Ascending aorta (tissue), 2 donors: ENCODE measurements around the gene GPX7. TPM values are rescaled to one million over a fixed set of nuclear protein-coding genes. Genes with fewer than 3 reads are reported as not detected.

Experiments used
- DNase-seq, 2 donors: peaks; one replicate each; pipeline ENCODE4 v3.0.0-alpha.2; 2019; ENCODE audit warnings: low spot score in 2 of 2
- H3K27ac ChIP-seq, 2 donors: fragments of 200-600 bp; sonication (generic); one replicate each; pipeline ENCODE4 v1.5.1; 2016 to 2017; ENCODE audit warnings: mild to moderate bottlenecking in 1 of 2
- H3K27me3 ChIP-seq: fragments of 200-600 bp; sonication (generic); one replicate; pipeline ENCODE4 v1.5.1; 2017
- H3K36me3 ChIP-seq, 2 donors: fragments of 200-600 bp; sonication (generic); one replicate each; pipeline ENCODE4 v1.5.1; 2016
- H3K4me1 ChIP-seq, 2 donors: fragments of 200-600 bp; sonication (generic); one replicate each; pipeline ENCODE4 v1.5.1; 2016 to 2017; ENCODE audit warnings: mild to moderate bottlenecking in 1 of 2
- H3K4me3 ChIP-seq, 2 donors: fragments of 200-600 bp; sonication (generic); one replicate each; pipeline ENCODE4 v1.5.1; 2016 to 2017; ENCODE audit warnings: mild to moderate bottlenecking in 1 of 2
- H3K9me3 ChIP-seq, 2 donors: fragments of 200-600 bp; sonication (generic); one replicate each; pipeline ENCODE4 v1.5.1; 2016
- intact Hi-C: fragments of 100-400 bp; cut with DNase I; formaldehyde crosslinking; loops from one replicate; pipeline ENCODE4 v1.15.1; 2023
- total RNA-seq: library from RNA; depleted of rRNA; stranded (reverse); fragments of >200 nt; gene quantifications from one replicate; pipeline ENCODE4 v1.1.0, GENCODE V29; 2016
- TF ChIP-seq, protein P1 (sequence below), 3 experiments: fragments of 200-600 bp in 2 of 3; fragments of 450-650 bp in 1 of 3; sonication (generic) in 2 of 3; IDR thresholded peaks; one replicate each; pipeline ENCODE4 v1.5.1; 2016 to 2019; ENCODE audit warnings: antibody characterized with exemption in 3 of 3, mild to moderate bottlenecking in 1 of 3, moderate library complexity in 1 of 3

Gene GPX7
- total RNA-seq, 1 donor from 2014 or later: 6.3 TPM

DNA sequence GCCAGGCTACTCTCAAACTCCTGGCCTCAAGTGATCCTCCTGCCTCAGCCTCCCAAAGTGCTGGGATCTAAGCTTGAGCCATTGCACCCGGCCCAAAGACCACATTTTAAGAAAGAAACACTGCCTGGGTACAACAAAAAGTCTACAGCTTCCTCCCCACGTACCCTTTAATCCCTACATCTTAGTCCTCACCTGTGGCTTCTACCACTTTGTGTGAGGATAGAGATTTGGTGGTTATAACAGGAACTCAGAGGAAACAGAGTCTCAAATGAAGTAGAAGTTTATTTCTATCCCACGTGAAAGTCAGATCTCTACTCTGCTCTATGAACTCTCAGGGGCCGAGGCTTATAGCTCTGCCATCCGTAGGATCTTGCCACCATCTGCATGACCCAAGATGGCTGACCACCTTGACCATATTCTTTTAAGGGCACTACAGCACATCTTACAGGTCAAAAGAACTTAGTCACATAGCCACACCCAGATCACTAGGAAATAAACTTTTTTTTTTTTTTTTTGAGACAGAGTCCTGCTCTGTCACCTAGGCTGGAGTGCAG, 13.4 kb downstream of the GPX7 start:
- Histone ChIP-seq H3K36me3 (peaks cover 3% of the 10 kb centered on the region in 2 donors), H3K27ac (no peak overlapping the region), H3K9me3 (no peaks in the 10 kb centered on the region), H3K4me1 (no peaks in the 10 kb centered on the region), H3K4me3 (no peak overlapping the region), H3K27me3 (no peaks in the 10 kb centered on the region)
- intact Hi-C loops: no loop called here
- TF ChIP-seq, protein P1, sequence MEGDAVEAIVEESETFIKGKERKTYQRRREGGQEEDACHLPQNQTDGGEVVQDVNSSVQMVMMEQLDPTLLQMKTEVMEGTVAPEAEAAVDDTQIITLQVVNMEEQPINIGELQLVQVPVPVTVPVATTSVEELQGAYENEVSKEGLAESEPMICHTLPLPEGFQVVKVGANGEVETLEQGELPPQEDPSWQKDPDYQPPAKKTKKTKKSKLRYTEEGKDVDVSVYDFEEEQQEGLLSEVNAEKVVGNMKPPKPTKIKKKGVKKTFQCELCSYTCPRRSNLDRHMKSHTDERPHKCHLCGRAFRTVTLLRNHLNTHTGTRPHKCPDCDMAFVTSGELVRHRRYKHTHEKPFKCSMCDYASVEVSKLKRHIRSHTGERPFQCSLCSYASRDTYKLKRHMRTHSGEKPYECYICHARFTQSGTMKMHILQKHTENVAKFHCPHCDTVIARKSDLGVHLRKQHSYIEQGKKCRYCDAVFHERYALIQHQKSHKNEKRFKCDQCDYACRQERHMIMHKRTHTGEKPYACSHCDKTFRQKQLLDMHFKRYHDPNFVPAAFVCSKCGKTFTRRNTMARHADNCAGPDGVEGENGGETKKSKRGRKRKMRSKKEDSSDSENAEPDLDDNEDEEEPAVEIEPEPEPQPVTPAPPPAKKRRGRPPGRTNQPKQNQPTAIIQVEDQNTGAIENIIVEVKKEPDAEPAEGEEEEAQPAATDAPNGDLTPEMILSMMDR (IDR thresholded peaks at IDR 0.05): no peak
- no peak for DNase-seq

DNA sequence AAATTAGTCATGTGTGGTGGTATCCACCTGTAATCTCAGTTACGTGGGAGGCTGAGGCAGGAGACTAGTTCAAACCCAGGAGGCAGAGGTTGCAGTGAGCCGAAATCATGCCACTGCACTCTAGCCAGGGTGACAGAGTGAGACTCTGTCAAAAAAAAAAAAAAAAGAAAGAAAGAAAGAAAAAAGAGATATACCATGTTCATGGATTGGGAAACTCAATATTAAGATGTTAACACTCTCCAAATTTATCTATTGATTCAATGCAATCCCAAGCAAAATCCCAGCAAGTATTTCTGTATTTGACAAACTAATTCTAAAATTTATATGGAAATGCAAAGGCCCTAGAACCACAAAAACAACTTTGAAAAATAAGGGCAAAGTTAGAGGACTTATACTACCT, 19.8 kb downstream of the GPX7 start:
- no peak overlapping the region for H3K27ac ChIP-seq
- no peaks in the 10 kb centered on the region for H3K27me3 ChIP-seq
- TF ChIP-seq, protein P1 (IDR thresholded peaks at IDR 0.05): no peak
- DNase-seq: no peak
- peaks cover 0 to 35% of the 10 kb centered on the region in 2 donors for H3K9me3 ChIP-seq
- H3K4me1 ChIP-seq: no peaks in the 10 kb centered on the region
- H3K36me3 ChIP-seq: peaks cover 0 to 3% of the 10 kb centered on the region in 2 donors
- intact Hi-C loops: no loop called here
- H3K4me3 ChIP-seq: no peak overlapping the region

DNA sequence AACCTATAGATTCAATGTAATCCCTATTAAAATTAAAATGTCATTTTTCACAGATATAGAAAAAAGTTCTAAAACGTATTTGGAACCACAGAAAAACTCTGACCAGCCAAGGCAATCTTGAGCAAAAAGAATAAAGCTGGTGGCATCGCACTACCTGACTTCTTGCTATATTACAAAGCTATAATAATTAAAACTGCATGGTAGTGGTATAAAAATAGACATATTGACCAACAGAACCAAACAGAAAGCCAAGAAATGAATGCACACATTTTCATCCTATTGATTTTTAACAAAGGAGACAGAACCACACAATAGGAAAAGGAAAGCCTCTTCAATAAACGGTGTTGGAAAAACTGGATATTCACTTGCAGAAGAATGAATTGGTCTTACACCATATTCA, 21.6 kb downstream of the GPX7 start:
- intact Hi-C loops: no loop called here
- Histone ChIP-seq H3K4me3 (no peak overlapping the region), H3K4me1 (no peaks in the 10 kb centered on the region), H3K27ac (no peak overlapping the region), H3K36me3 (peaks cover 0 to 3% of the 10 kb centered on the region in 2 donors), H3K9me3 (peaks cover 0 to 35% of the 10 kb centered on the region in 2 donors), H3K27me3 (no peaks in the 10 kb centered on the region)
- TF ChIP-seq, protein P1 (IDR thresholded peaks at IDR 0.05): no peak
- DNase-seq: no peak

DNA sequence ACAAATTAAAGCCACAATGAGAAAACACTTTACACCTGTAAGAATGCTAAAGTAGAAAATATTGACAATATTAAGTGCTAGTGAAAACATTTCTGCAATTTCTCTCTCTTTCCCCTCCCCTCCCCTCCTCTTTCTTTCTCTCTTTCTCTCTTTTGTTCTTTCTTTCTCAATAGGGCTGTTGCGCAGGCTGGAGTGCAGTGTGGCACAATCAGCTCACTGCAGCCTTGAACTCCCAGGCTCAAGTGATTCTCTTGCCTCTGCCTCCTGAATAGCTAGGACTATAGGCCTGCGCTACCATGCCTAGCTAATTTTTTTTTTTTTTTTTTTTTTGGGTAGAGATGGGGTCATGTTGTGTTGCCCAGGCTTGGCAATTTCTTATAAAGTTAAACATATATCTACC, 24.9 kb downstream of the GPX7 start:
- intact Hi-C loops: no loop called here

DNA sequence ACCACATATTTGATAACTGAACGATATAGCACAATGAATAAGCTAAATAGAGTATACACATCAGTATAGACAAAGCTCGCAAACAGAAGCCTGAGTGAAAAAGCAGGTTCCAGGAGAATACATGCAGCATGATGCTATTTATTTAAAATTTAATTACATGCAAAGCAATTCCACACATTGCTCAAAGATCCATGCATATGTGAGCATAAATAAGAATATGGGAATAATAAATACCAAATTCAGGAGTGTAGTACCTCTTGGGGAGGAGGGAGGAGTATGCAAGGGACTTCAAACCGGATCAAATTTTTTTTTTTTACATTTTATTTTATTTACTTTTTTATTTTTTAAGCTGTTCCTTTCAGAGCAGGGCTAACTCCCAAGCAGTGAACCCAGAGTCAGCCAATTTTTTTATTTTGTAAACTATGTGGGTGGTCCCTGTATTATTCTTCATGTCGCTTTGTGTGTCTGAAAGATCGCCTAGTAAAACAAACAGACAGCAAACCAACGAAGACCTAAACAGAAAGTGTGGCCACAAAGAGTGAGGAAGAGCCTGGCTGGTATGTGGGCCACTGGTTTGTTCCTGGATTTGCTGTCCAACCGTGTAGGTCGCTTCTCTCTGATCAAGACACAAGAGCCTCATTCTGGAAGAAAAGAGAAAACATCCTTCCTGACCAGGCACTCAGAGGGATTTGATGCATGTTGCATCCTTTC, 26.6 kb downstream of the GPX7 start:
- Histone ChIP-seq H3K27ac (no peak overlapping the region), H3K36me3 (no peaks in the 10 kb centered on the region), H3K4me3 (no peak overlapping the region), H3K27me3 (no peaks in the 10 kb centered on the region), H3K4me1 (peaks cover 2 to 4% of the 10 kb centered on the region in 2 donors), H3K9me3 (peaks cover 0 to 4% of the 10 kb centered on the region in 2 donors)
- DNase-seq: no peak
- intact Hi-C loops: no loop called here
- TF ChIP-seq, protein P1 (IDR thresholded peaks at IDR 0.05): no peak

More for the DNA sequence above, 24.9 kb downstream of the GPX7 start:
- TF ChIP-seq, protein P1 (IDR thresholded peaks at IDR 0.05): no peak
- DNase-seq: no peak
- H3K36me3 ChIP-seq: no peaks in the 10 kb centered on the region
- H3K27me3 ChIP-seq: no peaks in the 10 kb centered on the region
- H3K27ac ChIP-seq: no peak overlapping the region
- H3K9me3 ChIP-seq: peaks cover 0 to 22% of the 10 kb centered on the region in 2 donors
- H3K4me3 ChIP-seq: no peak overlapping the region
- no peaks in the 10 kb centered on the region for H3K4me1 ChIP-seq
